GM12801 (cell line): ENCODE measurements around the gene SSX2IP.

Source experiments
- TF ChIP-seq, protein P1 (sequence below): IDR thresholded peaks from one replicate; pipeline ENCODE4 v1.5.1; 2011; ENCODE audit warnings: control low read depth; ENCODE audit not compliant: insufficient read length; ENCODE audit errors: extremely low read depth

SSX2IP gene

DNA sequence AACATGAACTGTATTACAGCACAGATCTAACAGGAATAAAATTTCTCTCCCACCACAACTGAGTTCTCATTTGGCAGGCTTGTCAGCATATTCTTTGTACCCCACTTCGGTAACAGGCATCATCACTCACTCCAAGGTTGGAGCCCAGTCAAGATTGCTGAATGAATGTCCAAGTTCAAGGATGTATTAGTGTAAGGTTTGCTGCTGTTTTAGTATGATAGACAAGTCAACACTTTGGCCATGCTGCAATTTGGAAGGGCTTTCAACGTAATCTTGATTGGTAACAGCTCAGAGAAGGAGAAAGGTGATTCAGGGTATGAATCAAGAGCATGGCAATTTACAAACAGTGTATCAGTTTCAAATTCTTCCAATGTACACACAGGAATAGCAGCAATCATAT lies 6.8 kb downstream of the SSX2IP start:
- TF ChIP-seq, protein P1, sequence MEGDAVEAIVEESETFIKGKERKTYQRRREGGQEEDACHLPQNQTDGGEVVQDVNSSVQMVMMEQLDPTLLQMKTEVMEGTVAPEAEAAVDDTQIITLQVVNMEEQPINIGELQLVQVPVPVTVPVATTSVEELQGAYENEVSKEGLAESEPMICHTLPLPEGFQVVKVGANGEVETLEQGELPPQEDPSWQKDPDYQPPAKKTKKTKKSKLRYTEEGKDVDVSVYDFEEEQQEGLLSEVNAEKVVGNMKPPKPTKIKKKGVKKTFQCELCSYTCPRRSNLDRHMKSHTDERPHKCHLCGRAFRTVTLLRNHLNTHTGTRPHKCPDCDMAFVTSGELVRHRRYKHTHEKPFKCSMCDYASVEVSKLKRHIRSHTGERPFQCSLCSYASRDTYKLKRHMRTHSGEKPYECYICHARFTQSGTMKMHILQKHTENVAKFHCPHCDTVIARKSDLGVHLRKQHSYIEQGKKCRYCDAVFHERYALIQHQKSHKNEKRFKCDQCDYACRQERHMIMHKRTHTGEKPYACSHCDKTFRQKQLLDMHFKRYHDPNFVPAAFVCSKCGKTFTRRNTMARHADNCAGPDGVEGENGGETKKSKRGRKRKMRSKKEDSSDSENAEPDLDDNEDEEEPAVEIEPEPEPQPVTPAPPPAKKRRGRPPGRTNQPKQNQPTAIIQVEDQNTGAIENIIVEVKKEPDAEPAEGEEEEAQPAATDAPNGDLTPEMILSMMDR = no peak

DNA sequence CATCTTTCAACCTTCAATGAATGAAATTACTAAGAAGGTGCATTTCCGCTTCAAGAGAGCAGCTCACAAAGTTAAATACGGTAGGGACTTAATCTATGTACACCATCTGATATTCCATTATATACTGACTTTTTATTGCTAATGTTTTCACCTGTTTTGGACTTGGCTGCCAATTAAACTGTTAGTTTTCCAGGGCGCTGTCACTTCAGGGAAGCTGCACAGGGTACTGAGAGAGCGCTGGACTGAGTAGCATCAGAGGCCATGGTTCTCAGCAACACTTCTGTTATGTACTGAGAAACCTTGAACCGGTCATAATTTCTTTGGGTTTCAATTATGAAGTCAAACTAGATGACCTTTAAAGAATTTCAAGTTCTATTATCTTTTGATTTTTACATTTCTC lies 8.2 kb downstream of the SSX2IP start:
- TF ChIP-seq, protein P1 = no peak

DNA sequence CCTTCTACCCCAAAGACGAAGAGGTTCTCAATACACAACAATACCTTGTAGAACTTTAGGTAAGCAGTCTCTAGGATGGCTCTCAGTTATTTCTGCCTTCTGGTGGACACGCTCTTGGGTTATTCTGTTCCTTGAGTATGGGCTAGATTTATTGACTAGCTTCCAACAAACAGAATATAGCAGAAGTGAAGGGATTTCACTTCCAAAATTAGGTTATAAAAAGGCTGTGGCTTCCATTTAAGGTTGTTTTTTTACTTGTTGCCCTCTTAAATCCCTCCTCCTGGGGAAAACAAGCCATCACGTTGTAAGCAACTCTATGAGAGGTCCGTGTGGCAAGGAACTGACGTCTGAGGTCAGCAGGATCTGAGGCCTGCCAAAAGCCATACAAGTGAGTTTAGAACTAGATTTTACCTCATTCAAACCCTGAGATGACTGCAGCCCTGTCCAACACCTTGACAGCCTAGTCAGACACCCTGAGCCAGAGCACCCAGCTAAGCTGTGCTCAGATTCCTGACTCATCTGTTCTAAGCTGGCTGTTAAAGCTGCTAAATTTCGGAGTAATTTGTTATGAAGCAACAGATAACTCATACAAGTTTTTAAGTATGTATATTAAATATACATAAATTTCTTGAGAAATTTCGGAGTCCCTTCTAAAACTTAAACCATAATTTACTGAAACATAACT lies 12.7 kb downstream of the SSX2IP start:
- TF ChIP-seq, protein P1 = no peak

DNA sequence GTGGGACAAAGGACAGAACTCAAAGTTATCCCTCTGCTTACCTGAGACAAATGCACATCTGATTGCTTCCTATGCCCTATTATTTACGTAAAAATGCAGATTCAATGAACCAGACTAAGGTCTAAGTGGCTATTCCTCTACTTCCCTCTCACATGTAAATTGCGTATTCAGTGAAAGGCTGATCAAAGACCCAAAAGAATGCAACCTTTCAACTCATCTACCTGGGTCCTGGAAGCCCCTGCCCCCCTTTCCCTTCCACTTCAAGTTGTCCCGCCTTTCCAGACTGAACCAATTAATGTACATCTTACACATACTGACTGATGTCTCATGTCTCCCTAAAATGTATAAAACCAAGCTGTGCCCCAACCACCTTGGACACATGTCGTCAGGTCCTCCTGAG lies 14.6 kb downstream of the SSX2IP start:
- TF ChIP-seq, protein P1 = no peak

DNA sequence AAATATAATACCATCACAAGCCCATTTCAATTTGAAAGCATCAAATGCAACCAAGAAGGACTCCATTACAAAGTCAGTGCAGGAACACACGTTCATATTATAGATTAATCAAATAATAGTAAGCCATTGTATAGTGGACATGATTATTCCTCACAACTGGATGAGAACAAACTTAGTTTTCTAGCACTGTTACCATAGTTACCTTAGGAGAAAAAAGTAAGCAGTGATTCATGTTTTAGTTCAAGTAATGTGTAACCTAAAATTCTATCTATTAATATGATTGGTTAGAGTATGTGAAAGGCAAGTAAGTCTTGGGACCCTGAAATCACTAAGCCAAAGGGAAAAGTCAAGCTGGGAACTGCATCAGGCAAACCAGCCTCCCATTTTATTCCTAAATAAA lies 15.2 kb downstream of the SSX2IP start:
- TF ChIP-seq, protein P1 = no peak

DNA sequence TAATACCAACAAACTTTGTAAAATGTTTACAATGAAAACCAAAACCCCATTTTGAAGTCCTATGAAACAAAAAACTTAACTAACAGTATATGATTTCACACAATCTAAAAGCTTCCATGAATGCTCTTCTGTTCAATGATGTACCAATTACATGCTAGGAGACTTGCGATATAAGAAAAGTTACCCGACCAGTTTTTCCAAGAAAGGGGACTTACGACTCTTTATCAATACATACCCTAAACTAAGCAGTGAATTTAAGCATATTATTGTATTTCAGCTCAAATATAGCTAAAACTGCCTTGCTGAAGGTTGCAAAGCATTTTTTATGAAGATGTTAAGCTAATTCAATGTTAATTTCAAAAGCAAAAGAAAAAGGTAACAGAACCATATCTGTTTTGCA lies 15.6 kb downstream of the SSX2IP start:
- TF ChIP-seq, protein P1 = no peak

DNA sequence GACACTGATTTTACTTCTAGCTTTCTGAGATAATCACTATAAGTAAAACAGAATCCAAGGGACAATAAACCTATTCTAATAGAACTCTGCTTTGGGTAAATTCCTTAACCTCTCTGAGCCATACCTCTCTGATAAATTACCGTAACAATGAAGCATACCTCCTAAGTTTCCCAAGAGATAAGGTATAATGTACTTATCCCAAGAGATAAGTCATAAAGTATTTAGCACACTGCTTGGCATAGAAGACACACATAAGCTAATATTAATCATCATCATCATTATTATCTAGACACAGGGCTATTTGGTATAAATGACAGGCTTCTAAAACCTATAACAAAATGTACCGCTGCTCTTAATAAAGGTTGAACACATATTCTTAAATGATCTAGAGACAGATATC lies 16.2 kb downstream of the SSX2IP start:
- TF ChIP-seq, protein P1 = no peak
